HEK293T (cell line): ENCODE measurements around the gene IGIP.

Source experiments
- BHLHE40 ChIP-seq: fragments of 450-650 bp; IDR thresholded peaks from 2 replicates; pipeline ENCODE4 v1.6.1; 2016; ENCODE audit warnings: mild to moderate bottlenecking, moderate library complexity, borderline replicate concordance
- ELF4 ChIP-seq: fragments of 450-650 bp; IDR thresholded peaks from 2 replicates; pipeline ENCODE4 v1.6.1; 2017; ENCODE audit warnings: antibody characterized with exemption
- FOXA1 ChIP-seq: fragments of 450-650 bp; IDR thresholded peaks from 2 replicates; pipeline ENCODE4 v1.6.1; 2016; ENCODE audit warnings: mild to moderate bottlenecking
- FOXK2 ChIP-seq: fragments of 450-650 bp; IDR thresholded peaks from 2 replicates; pipeline ENCODE4 v1.6.1; 2016; ENCODE audit warnings: mild to moderate bottlenecking
- HDGF ChIP-seq: fragments of 450-650 bp; IDR thresholded peaks from 2 replicates; pipeline ENCODE4 v1.6.1; 2017; ENCODE audit warnings: antibody characterized with exemption, borderline replicate concordance
- L3MBTL2 ChIP-seq: fragments of 450-650 bp; conservative IDR thresholded peaks from 2 replicates; pipeline ENCODE4 v1.6.1; 2016; ENCODE audit warnings: mild to moderate bottlenecking
- SP1 ChIP-seq: fragments of 450-650 bp; IDR thresholded peaks from 2 replicates; pipeline ENCODE4 v1.6.1; 2017
- SUZ12 ChIP-seq: fragments of 450-650 bp; IDR thresholded peaks from 2 replicates; pipeline ENCODE4 v1.6.1; 2016; ENCODE audit warnings: mild to moderate bottlenecking
- ZNF384 ChIP-seq: fragments of 450-650 bp; IDR thresholded peaks from 2 replicates; pipeline ENCODE4 v1.6.1; 2016
- TF ChIP-seq, protein P1 (sequence below): fragments of 450-650 bp; IDR thresholded peaks from 2 replicates; pipeline ENCODE4 v1.6.1; 2016

DNA sequence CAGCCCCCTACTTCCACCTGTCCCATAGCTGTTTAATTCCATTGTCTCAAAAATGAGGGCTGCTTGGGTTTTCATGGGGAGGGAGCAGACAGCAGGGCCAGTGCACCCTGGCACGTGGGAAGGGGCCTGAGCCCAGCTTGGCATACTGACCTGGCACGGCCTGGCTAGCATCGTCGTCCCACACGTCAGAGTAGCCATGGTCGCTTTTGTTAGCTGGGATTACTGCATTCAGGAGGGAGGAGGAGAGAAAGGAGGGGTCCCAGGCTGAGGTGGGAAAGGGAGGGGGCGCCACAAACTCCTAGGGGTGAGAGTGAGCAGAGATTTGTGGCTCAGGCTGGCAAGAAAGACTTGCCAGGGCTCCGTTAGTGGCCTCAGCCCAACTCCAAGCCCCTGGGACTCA lies 28.2 kb downstream of the IGIP start:
- no peak for TF ChIP-seq ELF4
- TF ChIP-seq FOXA1 = no peak
- no peak for TF ChIP-seq SUZ12
- TF ChIP-seq SP1 = no peak
- no peak for TF ChIP-seq BHLHE40
- TF ChIP-seq L3MBTL2 = no peak
- no peak for TF ChIP-seq ZNF384
- TF ChIP-seq, protein P1, sequence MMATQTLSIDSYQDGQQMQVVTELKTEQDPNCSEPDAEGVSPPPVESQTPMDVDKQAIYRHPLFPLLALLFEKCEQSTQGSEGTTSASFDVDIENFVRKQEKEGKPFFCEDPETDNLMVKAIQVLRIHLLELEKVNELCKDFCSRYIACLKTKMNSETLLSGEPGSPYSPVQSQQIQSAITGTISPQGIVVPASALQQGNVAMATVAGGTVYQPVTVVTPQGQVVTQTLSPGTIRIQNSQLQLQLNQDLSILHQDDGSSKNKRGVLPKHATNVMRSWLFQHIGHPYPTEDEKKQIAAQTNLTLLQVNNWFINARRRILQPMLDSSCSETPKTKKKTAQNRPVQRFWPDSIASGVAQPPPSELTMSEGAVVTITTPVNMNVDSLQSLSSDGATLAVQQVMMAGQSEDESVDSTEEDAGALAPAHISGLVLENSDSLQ = no peak
- TF ChIP-seq FOXK2 = no peak
- TF ChIP-seq HDGF = no peak
